AG09319 (cell line): ENCODE data around the gene ZNRF3.
A peak's percentile ranks its signal among the peaks of the same experiment; 100 is the strongest.

Source experiments
- DNase-seq: peaks from one replicate; pipeline ENCODE4 v3.0.0-alpha.2; 2010; ENCODE audit warnings: low read depth; ENCODE audit errors: extremely low read depth
- CTCF ChIP-seq: IDR thresholded peaks from 2 replicates; pipeline ENCODE4 v1.5.1; 2011; ENCODE audit warnings: low read depth, mild to moderate bottlenecking, inconsistent platforms, low read length, moderate library complexity

The ZNRF3 gene

GRCh38 chr22:29072979-29073617 lies 189.7 kb downstream of the ZNRF3 start, which contains the start of gene KREMEN1:
TSS of gene KREMEN1 (plus strand) at chr22:29073035. CDS start at chr22:29073131, 96 bp downstream.
- DNase-seq = no peak
- TF ChIP-seq CTCF = no peak

GRCh38 chr22:29073618-29074275 lies 190.4 kb downstream of the ZNRF3 start:
- TF ChIP-seq CTCF = no peak
- no peak for DNase-seq

GRCh38 chr22:29074276-29074772 lies 191.0 kb downstream of the ZNRF3 start:
- no peak for DNase-seq
- no peak for TF ChIP-seq CTCF

- DNase-seq = no peak
- TF ChIP-seq CTCF = peak; percentile 5
These were observed 194.9 kb downstream of the ZNRF3 start for GRCh38 chr22:29078036-29078868.

- DNase-seq = no peak
These were observed 195.5 kb downstream of the ZNRF3 start for GRCh38 chr22:29078869-29079207.

GRCh38 chr22:29079218-29079901 lies 196.0 kb downstream of the ZNRF3 start:
- peak; percentile 16 for DNase-seq

More at GRCh38 chr22:29078869-29079207, 195.5 kb downstream of the ZNRF3 start:
- no peak for TF ChIP-seq CTCF

More at GRCh38 chr22:29079218-29079901, 196.0 kb downstream of the ZNRF3 start:
- TF ChIP-seq CTCF = no peak
